ENCODE measurements around the gene SCARB1.

DNA sequence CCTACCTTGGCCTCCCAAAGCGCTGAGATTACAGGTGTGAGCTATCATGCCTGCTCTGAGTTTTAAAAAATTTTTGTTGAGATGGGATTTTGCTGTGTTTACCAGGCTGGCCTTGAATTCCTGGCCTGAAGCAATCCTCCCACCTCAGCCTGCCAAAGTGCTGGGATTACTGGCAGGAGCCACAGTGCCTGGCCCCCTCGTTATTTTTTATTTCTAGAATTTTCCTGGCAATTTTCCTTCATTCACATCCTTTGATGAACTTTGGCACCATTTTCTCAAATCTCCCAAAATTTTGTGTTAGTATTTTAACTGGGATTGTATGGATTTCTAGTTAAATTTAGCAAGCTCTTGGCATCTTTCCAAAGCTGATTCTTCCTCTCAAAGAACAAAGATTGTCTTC, 24.6 kb upstream of the SCARB1 start:
- TF ChIP-seq, protein P1, sequence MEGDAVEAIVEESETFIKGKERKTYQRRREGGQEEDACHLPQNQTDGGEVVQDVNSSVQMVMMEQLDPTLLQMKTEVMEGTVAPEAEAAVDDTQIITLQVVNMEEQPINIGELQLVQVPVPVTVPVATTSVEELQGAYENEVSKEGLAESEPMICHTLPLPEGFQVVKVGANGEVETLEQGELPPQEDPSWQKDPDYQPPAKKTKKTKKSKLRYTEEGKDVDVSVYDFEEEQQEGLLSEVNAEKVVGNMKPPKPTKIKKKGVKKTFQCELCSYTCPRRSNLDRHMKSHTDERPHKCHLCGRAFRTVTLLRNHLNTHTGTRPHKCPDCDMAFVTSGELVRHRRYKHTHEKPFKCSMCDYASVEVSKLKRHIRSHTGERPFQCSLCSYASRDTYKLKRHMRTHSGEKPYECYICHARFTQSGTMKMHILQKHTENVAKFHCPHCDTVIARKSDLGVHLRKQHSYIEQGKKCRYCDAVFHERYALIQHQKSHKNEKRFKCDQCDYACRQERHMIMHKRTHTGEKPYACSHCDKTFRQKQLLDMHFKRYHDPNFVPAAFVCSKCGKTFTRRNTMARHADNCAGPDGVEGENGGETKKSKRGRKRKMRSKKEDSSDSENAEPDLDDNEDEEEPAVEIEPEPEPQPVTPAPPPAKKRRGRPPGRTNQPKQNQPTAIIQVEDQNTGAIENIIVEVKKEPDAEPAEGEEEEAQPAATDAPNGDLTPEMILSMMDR (IDR thresholded peaks at IDR 0.05): no peak
- TF ChIP-seq POLR2A (IDR thresholded peaks at IDR 0.05): no peak
